ENCODE results near the gene CNTLN.
"Not testable (repeated sequence)": the region's sequence is repeated elsewhere in the genome, so short reads cannot be mapped to it uniquely, and the experiment has no call there.

CNTLN gene

GRCh38 chr9:17521100-17521855, 386.4 kb downstream of the CNTLN start:
- DNase-seq (ENCODE audit: low spot score) = no peak
- in situ Hi-C loops (cut with MboI; ENCODE audit: low sequenced_read_pairs, unreplicated experiment) = no loop called here
- TF ChIP-seq CTCF (IDR thresholded peaks at IDR 0.05; ENCODE audit: borderline replicate concordance, control extremely low read depth, extremely low read depth, insufficient read depth, missing control alignments) = no peak

GRCh38 chr9:17526726-17527125, 391.9 kb downstream of the CNTLN start:
- in situ Hi-C loops (cut with MboI; ENCODE audit: low sequenced_read_pairs, unreplicated experiment) = loop anchor here (25.0 kb wide), 1 partner anchor 286 kb away; no protein-coding TSS in a partner anchor
- DNase-seq (ENCODE audit: low spot score) = not testable (repeated sequence)

GRCh38 chr9:17528859-17529258, 394.0 kb downstream of the CNTLN start:
- no peak for DNase-seq (ENCODE audit: low spot score)
- no peak for TF ChIP-seq CTCF (IDR thresholded peaks at IDR 0.05; ENCODE audit: borderline replicate concordance, control extremely low read depth, extremely low read depth, insufficient read depth, missing control alignments)
- in situ Hi-C loops (cut with MboI; ENCODE audit: low sequenced_read_pairs, unreplicated experiment) = loop anchor here (25.0 kb wide), 1 partner anchor 283 kb away; no protein-coding TSS in a partner anchor

GRCh38 chr9:17531642-17532254, 396.9 kb downstream of the CNTLN start:
- DNase-seq (ENCODE audit: low spot score) = peak; percentile 52
- in situ Hi-C loops (cut with MboI; ENCODE audit: low sequenced_read_pairs, unreplicated experiment) = loop anchor here (25.0 kb wide), 1 partner anchor 281 kb away; no protein-coding TSS in a partner anchor

DNA sequence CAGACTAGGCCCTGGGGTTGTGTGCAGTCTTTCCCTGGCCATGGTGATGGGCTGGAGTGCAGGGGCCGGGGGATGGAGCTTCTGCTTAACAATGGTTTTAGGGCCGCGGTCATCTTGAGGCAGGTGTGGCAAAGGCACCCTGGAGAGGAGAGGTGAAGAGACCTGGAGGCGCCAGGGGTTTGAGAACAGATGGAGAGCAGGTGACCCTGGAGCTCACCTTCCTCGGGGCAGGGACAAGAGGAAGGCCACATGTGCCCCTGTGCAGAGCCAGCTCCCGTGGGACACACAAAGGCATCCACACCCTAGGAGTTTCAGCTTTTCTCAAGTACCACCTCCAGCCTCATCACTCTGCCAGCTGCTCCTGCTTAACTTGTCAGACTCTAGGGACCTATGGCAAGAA, 397.6 kb downstream of the CNTLN start:
- DNase-seq (ENCODE audit: low spot score) = no peak
- in situ Hi-C loops (cut with MboI; ENCODE audit: low sequenced_read_pairs, unreplicated experiment) = loop anchor here (25.0 kb wide), 1 partner anchor 280 kb away; no protein-coding TSS in a partner anchor
- no peak for TF ChIP-seq CTCF (IDR thresholded peaks at IDR 0.05; ENCODE audit: borderline replicate concordance, control extremely low read depth, extremely low read depth, insufficient read depth, missing control alignments)

More at GRCh38 chr9:17531642-17532254, 396.9 kb downstream of the CNTLN start:
- TF ChIP-seq CTCF (IDR thresholded peaks at IDR 0.05; ENCODE audit: borderline replicate concordance, control extremely low read depth, extremely low read depth, insufficient read depth, missing control alignments) = peak; percentile 20

- TF ChIP-seq CTCF (IDR thresholded peaks at IDR 0.05; ENCODE audit: borderline replicate concordance, control extremely low read depth, extremely low read depth, insufficient read depth, missing control alignments) = no peak
- in situ Hi-C loops (cut with MboI; ENCODE audit: low sequenced_read_pairs, unreplicated experiment) = loop anchor here (25.0 kb wide), 1 partner anchor 277 kb away; no protein-coding TSS in a partner anchor
- DNase-seq (ENCODE audit: low spot score) = no peak
Measured at GRCh38 chr9:17535176-17535575, 400.3 kb downstream of the CNTLN start.

- DNase-seq (ENCODE audit: low spot score) = no peak
- in situ Hi-C loops (cut with MboI; ENCODE audit: low sequenced_read_pairs, unreplicated experiment) = loop anchor here (25.0 kb wide), 1 partner anchor 276 kb away; no protein-coding TSS in a partner anchor
- TF ChIP-seq CTCF (IDR thresholded peaks at IDR 0.05; ENCODE audit: borderline replicate concordance, control extremely low read depth, extremely low read depth, insufficient read depth, missing control alignments) = no peak
Measured at GRCh38 chr9:17536027-17536426, 401.2 kb downstream of the CNTLN start.

Measured in GM13976 (cell line).